Measurements from ENCODE around the gene ITIH4. TPM values are rescaled to one million over a fixed set of nuclear protein-coding genes. Genes with fewer than 3 reads are reported as not detected.

The ITIH4 gene
- polyA plus RNA-seq, 1 of the 3 experiments (the other 2 are of a cell fraction) = 2.0 TPM

GRCh38 chr3:52857864-52858263 lies 27.4 kb upstream of the ITIH4 start:
- Histone ChIP-seq H2AFZ (ENCODE audit: low read depth) (no peak overlapping the region), H3K9ac (no peak overlapping the region), H3K4me3 (ENCODE audit: low read depth in 2 of 2, low read length in 1 of 2) (no peak overlapping the region), H3K36me3 (replicated peaks in 1 of 2; ENCODE audit: control insufficient read depth in 1 of 2, insufficient read depth in 2 of 2, low read length in 1 of 2) (no peaks in the 10 kb centered on the region), H3K27me3 (ENCODE audit: insufficient read depth) (no peaks in the 10 kb centered on the region), H3K4me2 (no peak overlapping the region), H3K79me2 (ENCODE audit: insufficient read depth) (peaks cover 4% of the 10 kb centered on the region; the same call in 1 of the 2 replicates), H4K20me1 (ENCODE audit: insufficient read depth) (no peaks in the 10 kb centered on the region), H3F3A (replicated peaks; ENCODE audit: insufficient read depth) (no peaks in the 10 kb centered on the region), H3K9me2 (no peaks in the 10 kb centered on the region), H3K9me3 (no peaks in the 10 kb centered on the region), H3K27ac (ENCODE audit: low read depth in 2 of 2, low read length in 1 of 2) (no peak overlapping the region), H3K4me1 (ENCODE audit: control insufficient read depth in 1 of 2, insufficient read depth in 2 of 2, low read depth in 1 of 2, low read length in 1 of 2) (no peaks in the 10 kb centered on the region)
- no peak for DNase-seq
- ChIA-PET CTCF (no interaction called here), POLR2A (no interaction called here)
- no peak for TF ChIP-seq PBX3 (IDR thresholded peaks at IDR 0.05)
- no peak for TF ChIP-seq NRF1 (IDR thresholded peaks at IDR 0.05; ENCODE audit: low read depth, low read length)
- no peak for TF ChIP-seq CTCF (IDR thresholded peaks at IDR 0.05)
- TF ChIP-seq EZH2phosphoT487 (IDR thresholded peaks at IDR 0.05; ENCODE audit: borderline replicate concordance, low read depth) = no peak
- TF ChIP-seq EP300 (IDR thresholded peaks at IDR 0.05; ENCODE audit: borderline replicate concordance in 1 of 2, low read depth in 1 of 2, low read length in 1 of 2) = no peak
- no peak for TF ChIP-seq GATA2 (CRISPR knock-in tag; IDR thresholded peaks at IDR 0.05)
- no peak for TF ChIP-seq RAD21 (IDR thresholded peaks at IDR 0.05; ENCODE audit: low read length)
- no peak for TF ChIP-seq SIN3A (IDR thresholded peaks at IDR 0.05; ENCODE audit: borderline replicate concordance, low read depth, low read length)
- TF ChIP-seq ZBTB33 (IDR thresholded peaks at IDR 0.05; ENCODE audit: borderline replicate concordance, low read depth) = no peak
- no peak for TF ChIP-seq MEF2A (IDR thresholded peaks at IDR 0.05; ENCODE audit: borderline replicate concordance, low read depth)
- TF ChIP-seq NFIC (IDR thresholded peaks at IDR 0.05; ENCODE audit: borderline replicate concordance) = no peak
- TF ChIP-seq RFX5 (IDR thresholded peaks at IDR 0.05; ENCODE audit: low read length) = no peak
- 81% methylated on average over 5 of the region's 5 CpGs for WGBS (ENCODE audit: low lambda C conversion rate)

GRCh38 chr3:52857133-52857532 lies 26.7 kb upstream of the ITIH4 start:
- POLR2A ChIA-PET = no interaction called here
- no peak overlapping the region for H3K4me2 ChIP-seq
- H2AFZ ChIP-seq (ENCODE audit: low read depth) = no peak overlapping the region
- H3K36me3 ChIP-seq (replicated peaks in 1 of 2; ENCODE audit: control insufficient read depth in 1 of 2, insufficient read depth in 2 of 2, low read length in 1 of 2) = peaks cover 0 to 4% of the 10 kb centered on the region in 2 experiments
- H3K27ac ChIP-seq (ENCODE audit: low read depth in 2 of 2, low read length in 1 of 2) = no peak overlapping the region
- TF ChIP-seq MAX (IDR thresholded peaks at IDR 0.05; ENCODE audit: low read depth) (no peak), FOSL2 (IDR thresholded peaks at IDR 0.05; ENCODE audit: borderline replicate concordance, low read depth) (no peak), TAF1 (IDR thresholded peaks at IDR 0.05; ENCODE audit: borderline replicate concordance, low read depth, low read length) (no peak), SIN3A (IDR thresholded peaks at IDR 0.05; ENCODE audit: borderline replicate concordance, low read depth, low read length) (no peak), USF1 (IDR thresholded peaks at IDR 0.05; ENCODE audit: borderline replicate concordance, low read depth) (no peak), RFX5 (IDR thresholded peaks at IDR 0.05; ENCODE audit: low read length) (no peak), EZH2phosphoT487 (IDR thresholded peaks at IDR 0.05; ENCODE audit: borderline replicate concordance, low read depth) (no peak), JUND (IDR thresholded peaks at IDR 0.05) (no peak), EP300 (IDR thresholded peaks at IDR 0.05; ENCODE audit: borderline replicate concordance in 1 of 2, low read depth in 1 of 2, low read length in 1 of 2) (no peak), TCF12 (IDR thresholded peaks at IDR 0.05) (no peak)
- WGBS (ENCODE audit: low lambda C conversion rate) = 91% methylated on average over 3 of the region's 3 CpGs
- no peak overlapping the region for H3K4me3 ChIP-seq (ENCODE audit: low read depth in 2 of 2, low read length in 1 of 2)
- CTCF ChIA-PET = interaction anchor here (1.2 kb wide), 1 partner anchor 10 kb away, joined by 4 read pairs; no protein-coding TSS in a partner anchor
- no peaks in the 10 kb centered on the region for H3K9me2 ChIP-seq
- H4K20me1 ChIP-seq (ENCODE audit: insufficient read depth) = no peaks in the 10 kb centered on the region
- no peaks in the 10 kb centered on the region for H3K9me3 ChIP-seq
- H3K79me2 ChIP-seq (ENCODE audit: insufficient read depth) = peaks cover 4% of the 10 kb centered on the region; the same call in 1 of the 2 replicates
- DNase-seq = no peak
- H3K27me3 ChIP-seq (ENCODE audit: insufficient read depth) = no peaks in the 10 kb centered on the region
- no peak overlapping the region for H3K9ac ChIP-seq
- no peaks in the 10 kb centered on the region for H3F3A ChIP-seq (replicated peaks; ENCODE audit: insufficient read depth)
- no peaks in the 10 kb centered on the region for H3K4me1 ChIP-seq (ENCODE audit: control insufficient read depth in 1 of 2, insufficient read depth in 2 of 2, low read depth in 1 of 2, low read length in 1 of 2)

Data from SK-N-SH (cell line).